ENCODE results near the gene HRH3. TPM values are rescaled to one million over a fixed set of nuclear protein-coding genes. Genes with fewer than 3 reads are reported as not detected.

Gene HRH3
- total RNA-seq, 4 donors from 2014 or later: not detected

- no peak for ATAC-seq (ENCODE audit: low FRiP score)
- no peak for TF ChIP-seq CTCF (IDR thresholded peaks at IDR 0.05)
These were observed 9.6 kb downstream of the HRH3 start for GRCh38 chr20:62210496-62210855.

GRCh38 chr20:62209850-62210495 is 10.1 kb downstream of the HRH3 start:
- no peak for DNase-seq (ENCODE audit: low spot score)
- no peak for ATAC-seq (ENCODE audit: low FRiP score)
- TF ChIP-seq CTCF (IDR thresholded peaks at IDR 0.05): no peak

More at GRCh38 chr20:62210496-62210855, 9.6 kb downstream of the HRH3 start:
- no peak for DNase-seq (ENCODE audit: low spot score)

GRCh38 chr20:62208795-62209755 is 11.0 kb downstream of the HRH3 start:
- ATAC-seq (ENCODE audit: low FRiP score) (no peak), DNase-seq (ENCODE audit: low spot score) (no peak)
- TF ChIP-seq CTCF (IDR thresholded peaks at IDR 0.05): no peak

- no peak for DNase-seq (ENCODE audit: low spot score)
- no peak for TF ChIP-seq CTCF (IDR thresholded peaks at IDR 0.05)
These were observed 11.8 kb downstream of the HRH3 start for GRCh38 chr20:62208061-62208794.

GRCh38 chr20:62206388-62206775 is 13.7 kb downstream of the HRH3 start:
- DNase-seq (ENCODE audit: low spot score) (no peak), ATAC-seq (ENCODE audit: low FRiP score) (no peak)
- no peak for TF ChIP-seq CTCF (IDR thresholded peaks at IDR 0.05)

More at GRCh38 chr20:62208061-62208794, 11.8 kb downstream of the HRH3 start:
- ATAC-seq (ENCODE audit: low FRiP score): no peak

- ATAC-seq (ENCODE audit: low FRiP score) (no peak), DNase-seq (ENCODE audit: low spot score) (no peak)
- TF ChIP-seq CTCF (IDR thresholded peaks at IDR 0.05): no peak
These were observed 14.3 kb downstream of the HRH3 start for GRCh38 chr20:62205618-62206387.

Data from omental fat pad (tissue), 4 donors.